GM23338 (cell line): ENCODE results near the gene OTC. TPM values are rescaled to one million over a fixed set of nuclear protein-coding genes. Genes with fewer than 3 reads are reported as not detected.

Experiments
- ATAC-seq: fragments of 200-7000 bp; cut with Tn5 transposase; 3 replicates; pipeline ENCODE4 v1.9.1; 2020
- DNase-seq: peaks from one replicate; pipeline ENCODE4 v3.0.0-alpha.2; 2015; ENCODE audit warnings: low spot score
- H2AFZ ChIP-seq: fragments of 200-600 bp; sonication (generic); 2 replicates; pipeline ENCODE4 v1.8.0; 2016; ENCODE audit warnings: antibody characterized with exemption, mild to moderate bottlenecking, moderate library complexity
- H3F3A ChIP-seq: fragments of 200-600 bp; sonication (generic); replicated peaks from 2 replicates; pipeline ENCODE4 v1.8.0; 2017; ENCODE audit warnings: antibody characterized with exemption, mixed run types, low read depth
- H3K27ac ChIP-seq: fragments of 200-600 bp; sonication (generic); 2 replicates; pipeline ENCODE4 v1.6.1; 2016; ENCODE audit warnings: low read depth
- H3K27me3 ChIP-seq: fragments of 200-600 bp; sonication (generic); 2 replicates; pipeline ENCODE4 v1.8.0; 2016; ENCODE audit warnings: mild to moderate bottlenecking, mixed run types, moderate library complexity; ENCODE audit not compliant: insufficient read depth
- H3K36me3 ChIP-seq: fragments of 200-600 bp; sonication (generic); 2 replicates; pipeline ENCODE4 v1.8.0; 2016; ENCODE audit warnings: mild to moderate bottlenecking; ENCODE audit not compliant: insufficient read depth
- H3K4me1 ChIP-seq: fragments of 200-600 bp; sonication (generic); 2 replicates; pipeline ENCODE4 v1.8.0; 2016; ENCODE audit warnings: mild to moderate bottlenecking, moderate library complexity; ENCODE audit not compliant: insufficient read depth
- H3K4me2 ChIP-seq: fragments of 200-600 bp; sonication (generic); 2 replicates; pipeline ENCODE4 v1.7.1; 2017; ENCODE audit warnings: mixed run types
- H3K4me3 ChIP-seq: fragments of 200-600 bp; sonication (generic); 2 replicates; pipeline ENCODE4 v1.6.1; 2016; ENCODE audit warnings: mixed run types
- H3K79me2 ChIP-seq: fragments of 200-600 bp; sonication (generic); replicated peaks from 2 replicates; pipeline ENCODE4 v1.8.0; 2017; ENCODE audit warnings: mild to moderate bottlenecking; ENCODE audit not compliant: insufficient read depth
- H3K9me2 ChIP-seq: fragments of 200-600 bp; sonication (generic); 2 replicates; pipeline ENCODE4 v1.8.0; 2017; ENCODE audit not compliant: insufficient read depth
- H4K20me1 ChIP-seq: fragments of 200-600 bp; sonication (generic); replicated peaks from 2 replicates; pipeline ENCODE4 v1.8.0; 2017; ENCODE audit warnings: mild to moderate bottlenecking; ENCODE audit not compliant: insufficient read depth
- H3K27ac Mint-ChIP-seq: 2 replicates; pipeline ENCODE4 v1.8.0; 2020; ENCODE audit warnings: inconsistent platforms, mild to moderate bottlenecking, moderate library complexity, mixed read lengths
- H3K27me3 Mint-ChIP-seq: 3 replicates; pipeline ENCODE4 v1.8.0; 2022; ENCODE audit warnings: low read depth, mild to moderate bottlenecking, moderate library complexity, mixed read lengths, inconsistent platforms; ENCODE audit not compliant: insufficient read depth, poor library complexity
- H3K36me3 Mint-ChIP-seq: 3 replicates; pipeline ENCODE4 v1.8.0; 2021; ENCODE audit warnings: low read depth, mild to moderate bottlenecking, inconsistent platforms, moderate library complexity, mixed read lengths
- H3K4me1 Mint-ChIP-seq: 3 replicates; pipeline ENCODE4 v1.8.0; 2020; ENCODE audit warnings: mild to moderate bottlenecking, inconsistent platforms, mixed read lengths
- H3K4me3 Mint-ChIP-seq: 3 replicates; pipeline ENCODE4 v1.8.0; 2021; ENCODE audit warnings: moderate library complexity, mild to moderate bottlenecking, inconsistent platforms, mixed read lengths
- H3K9me3 Mint-ChIP-seq: 3 replicates; pipeline ENCODE4 v1.8.0; 2020; ENCODE audit warnings: moderate library complexity, mild to moderate bottlenecking, inconsistent platforms, mixed read lengths
- CREB1 ChIP-seq: fragments of 250-450 bp; sonication (Bioruptor Pico); IDR thresholded peaks from 2 replicates; pipeline ENCODE4 v1.5.0; 2020; ENCODE audit warnings: low read depth, mild to moderate bottlenecking, moderate library complexity
- EZH2 ChIP-seq: fragments of 200-600 bp; sonication (generic); IDR thresholded peaks from one replicate; pipeline ENCODE4 v1.8.0; 2017; ENCODE audit warnings: antibody characterized with exemption, mild to moderate bottlenecking, low read depth; ENCODE audit not compliant: unreplicated experiment
- EZH2phosphoT487 ChIP-seq: fragments of 200-600 bp; sonication (generic); IDR thresholded peaks from one replicate; pipeline ENCODE4 v1.8.1; 2018; ENCODE audit warnings: antibody characterized with exemption; ENCODE audit not compliant: unreplicated experiment
- JUNB ChIP-seq: IDR thresholded peaks from one replicate; pipeline ENCODE4 v1.6.1; 2016; ENCODE audit warnings: antibody characterized with exemption; ENCODE audit not compliant: unreplicated experiment
- NANOG ChIP-seq: IDR thresholded peaks from 2 replicates; pipeline ENCODE4 v1.6.1; 2016; ENCODE audit warnings: antibody characterized with exemption, borderline replicate concordance
- POLR2AphosphoS5 ChIP-seq: IDR thresholded peaks from 2 replicates; pipeline ENCODE4 v1.6.1; 2016; ENCODE audit warnings: antibody characterized with exemption, low read depth
- STAT1 ChIP-seq: IDR thresholded peaks from one replicate; pipeline ENCODE4 v1.6.1; 2016; ENCODE audit warnings: antibody characterized with exemption; ENCODE audit not compliant: unreplicated experiment
- ZNF331 ChIP-seq: fragments of 250-450 bp; sonication (Bioruptor Pico); IDR thresholded peaks from 2 replicates; pipeline ENCODE4 v1.5.0; 2020; ENCODE audit warnings: low read depth, mild to moderate bottlenecking, moderate library complexity
- polyA plus RNA-seq: library from polyadenylated mRNA; unstranded; fragments of >200 nt; fragmentation: Nextera tagmentation; extraction: Ambion mirVana; gene quantifications from 2 replicates; pipeline ENCODE4 v1.2.1, GENCODE V29; 2016
- total RNA-seq: library from RNA; depleted of rRNA; stranded (reverse); fragments of >200 nt; shearing (Covaris generic); gene quantifications from 2 replicates; pipeline ENCODE4 v1.2.3, GENCODE V29; 2014
- TF ChIP-seq, protein P1 (sequence below), 2 experiments: fragments of 200-600 bp in 1 of 2; sonication (generic) in 1 of 2; conservative IDR thresholded peaks; 2 replicates each; pipeline versions ENCODE4 v1.5.1 to v1.6.1; 2016 to 2017; ENCODE audit warnings: antibody characterized with exemption in 2 of 2, low read depth in 2 of 2, mild to moderate bottlenecking in 2 of 2, moderate library complexity in 1 of 2
- TF ChIP-seq, protein P2 (sequence below): IDR thresholded peaks from 2 replicates; pipeline ENCODE4 v1.6.1; 2016; ENCODE audit warnings: antibody characterized with exemption
- TF ChIP-seq, protein P3 (sequence below): IDR thresholded peaks from one replicate; pipeline ENCODE4 v1.6.1; 2018; ENCODE audit warnings: antibody characterized with exemption; ENCODE audit not compliant: unreplicated experiment

The OTC gene
- total and polyA plus RNA-seq, 2 experiments from 2014 or later: not detected

DNA sequence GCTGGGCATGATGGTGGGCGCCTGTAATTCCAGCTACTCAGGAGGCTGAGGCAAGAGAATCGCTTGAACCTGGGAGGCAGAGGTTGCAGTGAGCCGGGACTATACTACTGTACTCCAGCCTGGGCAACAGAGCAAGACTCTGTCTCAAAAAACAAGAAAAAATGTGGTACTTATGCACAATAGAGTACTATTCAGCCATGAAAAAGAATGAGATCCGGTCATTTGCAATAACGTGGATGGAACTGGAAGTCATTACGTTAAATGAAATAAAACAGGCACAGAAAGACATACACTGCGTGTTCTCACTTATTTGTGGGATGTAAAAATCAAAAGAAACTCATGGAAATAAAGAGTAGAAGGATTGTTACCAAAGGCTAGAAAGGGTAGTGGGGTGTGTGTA, 37.2 kb upstream of the OTC start:
- H3K4me1 ChIP-seq: 0 out of 2 replicates have a peak, but pooled peaks cover 3% of the 10 kb centered on the region
- no peak overlapping the region for H3K4me3 Mint-ChIP-seq
- peaks cover 3% of the 10 kb centered on the region; the same call in 2 of the 3 replicates for H3K36me3 Mint-ChIP-seq
- TF ChIP-seq, protein P1, sequence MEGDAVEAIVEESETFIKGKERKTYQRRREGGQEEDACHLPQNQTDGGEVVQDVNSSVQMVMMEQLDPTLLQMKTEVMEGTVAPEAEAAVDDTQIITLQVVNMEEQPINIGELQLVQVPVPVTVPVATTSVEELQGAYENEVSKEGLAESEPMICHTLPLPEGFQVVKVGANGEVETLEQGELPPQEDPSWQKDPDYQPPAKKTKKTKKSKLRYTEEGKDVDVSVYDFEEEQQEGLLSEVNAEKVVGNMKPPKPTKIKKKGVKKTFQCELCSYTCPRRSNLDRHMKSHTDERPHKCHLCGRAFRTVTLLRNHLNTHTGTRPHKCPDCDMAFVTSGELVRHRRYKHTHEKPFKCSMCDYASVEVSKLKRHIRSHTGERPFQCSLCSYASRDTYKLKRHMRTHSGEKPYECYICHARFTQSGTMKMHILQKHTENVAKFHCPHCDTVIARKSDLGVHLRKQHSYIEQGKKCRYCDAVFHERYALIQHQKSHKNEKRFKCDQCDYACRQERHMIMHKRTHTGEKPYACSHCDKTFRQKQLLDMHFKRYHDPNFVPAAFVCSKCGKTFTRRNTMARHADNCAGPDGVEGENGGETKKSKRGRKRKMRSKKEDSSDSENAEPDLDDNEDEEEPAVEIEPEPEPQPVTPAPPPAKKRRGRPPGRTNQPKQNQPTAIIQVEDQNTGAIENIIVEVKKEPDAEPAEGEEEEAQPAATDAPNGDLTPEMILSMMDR (conservative IDR thresholded peaks at IDR 0.05; ENCODE audit: low read depth in 2 of 2): no peak
- TF ChIP-seq, protein P2, sequence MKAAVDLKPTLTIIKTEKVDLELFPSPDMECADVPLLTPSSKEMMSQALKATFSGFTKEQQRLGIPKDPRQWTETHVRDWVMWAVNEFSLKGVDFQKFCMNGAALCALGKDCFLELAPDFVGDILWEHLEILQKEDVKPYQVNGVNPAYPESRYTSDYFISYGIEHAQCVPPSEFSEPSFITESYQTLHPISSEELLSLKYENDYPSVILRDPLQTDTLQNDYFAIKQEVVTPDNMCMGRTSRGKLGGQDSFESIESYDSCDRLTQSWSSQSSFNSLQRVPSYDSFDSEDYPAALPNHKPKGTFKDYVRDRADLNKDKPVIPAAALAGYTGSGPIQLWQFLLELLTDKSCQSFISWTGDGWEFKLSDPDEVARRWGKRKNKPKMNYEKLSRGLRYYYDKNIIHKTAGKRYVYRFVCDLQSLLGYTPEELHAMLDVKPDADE: no peak
- no peak for TF ChIP-seq POLR2AphosphoS5
- no peak for TF ChIP-seq ZNF331 (CRISPR knock-in tag)
- TF ChIP-seq NANOG: no peak
- TF ChIP-seq, protein P3, sequence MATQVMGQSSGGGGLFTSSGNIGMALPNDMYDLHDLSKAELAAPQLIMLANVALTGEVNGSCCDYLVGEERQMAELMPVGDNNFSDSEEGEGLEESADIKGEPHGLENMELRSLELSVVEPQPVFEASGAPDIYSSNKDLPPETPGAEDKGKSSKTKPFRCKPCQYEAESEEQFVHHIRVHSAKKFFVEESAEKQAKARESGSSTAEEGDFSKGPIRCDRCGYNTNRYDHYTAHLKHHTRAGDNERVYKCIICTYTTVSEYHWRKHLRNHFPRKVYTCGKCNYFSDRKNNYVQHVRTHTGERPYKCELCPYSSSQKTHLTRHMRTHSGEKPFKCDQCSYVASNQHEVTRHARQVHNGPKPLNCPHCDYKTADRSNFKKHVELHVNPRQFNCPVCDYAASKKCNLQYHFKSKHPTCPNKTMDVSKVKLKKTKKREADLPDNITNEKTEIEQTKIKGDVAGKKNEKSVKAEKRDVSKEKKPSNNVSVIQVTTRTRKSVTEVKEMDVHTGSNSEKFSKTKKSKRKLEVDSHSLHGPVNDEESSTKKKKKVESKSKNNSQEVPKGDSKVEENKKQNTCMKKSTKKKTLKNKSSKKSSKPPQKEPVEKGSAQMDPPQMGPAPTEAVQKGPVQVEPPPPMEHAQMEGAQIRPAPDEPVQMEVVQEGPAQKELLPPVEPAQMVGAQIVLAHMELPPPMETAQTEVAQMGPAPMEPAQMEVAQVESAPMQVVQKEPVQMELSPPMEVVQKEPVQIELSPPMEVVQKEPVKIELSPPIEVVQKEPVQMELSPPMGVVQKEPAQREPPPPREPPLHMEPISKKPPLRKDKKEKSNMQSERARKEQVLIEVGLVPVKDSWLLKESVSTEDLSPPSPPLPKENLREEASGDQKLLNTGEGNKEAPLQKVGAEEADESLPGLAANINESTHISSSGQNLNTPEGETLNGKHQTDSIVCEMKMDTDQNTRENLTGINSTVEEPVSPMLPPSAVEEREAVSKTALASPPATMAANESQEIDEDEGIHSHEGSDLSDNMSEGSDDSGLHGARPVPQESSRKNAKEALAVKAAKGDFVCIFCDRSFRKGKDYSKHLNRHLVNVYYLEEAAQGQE: no peak
- no peak for TF ChIP-seq CREB1
- TF ChIP-seq EZH2phosphoT487: no peak
- TF ChIP-seq JUNB: no peak
- no peak overlapping the region for H3K4me3 ChIP-seq
- no peak overlapping the region for H3K27ac Mint-ChIP-seq
- no peak overlapping the region for H2AFZ ChIP-seq
- ATAC-seq: no peak
- H3K79me2 ChIP-seq: no peaks in the 10 kb centered on the region
- H3K9me2 ChIP-seq: no peaks in the 10 kb centered on the region
- no peaks in the 10 kb centered on the region for H4K20me1 ChIP-seq
- no peak overlapping the region for H3K4me2 ChIP-seq
- H3K9me3 Mint-ChIP-seq: no peaks in the 10 kb centered on the region
- no peak overlapping the region for H3K27ac ChIP-seq
- H3K27me3 ChIP-seq: no peaks in the 10 kb centered on the region
- no peaks in the 10 kb centered on the region for H3F3A ChIP-seq
- peaks cover 10% of the 10 kb centered on the region for H3K4me1 Mint-ChIP-seq
- H3K27me3 Mint-ChIP-seq: no peaks in the 10 kb centered on the region
- DNase-seq: no peak
- no peaks in the 10 kb centered on the region for H3K36me3 ChIP-seq

DNA sequence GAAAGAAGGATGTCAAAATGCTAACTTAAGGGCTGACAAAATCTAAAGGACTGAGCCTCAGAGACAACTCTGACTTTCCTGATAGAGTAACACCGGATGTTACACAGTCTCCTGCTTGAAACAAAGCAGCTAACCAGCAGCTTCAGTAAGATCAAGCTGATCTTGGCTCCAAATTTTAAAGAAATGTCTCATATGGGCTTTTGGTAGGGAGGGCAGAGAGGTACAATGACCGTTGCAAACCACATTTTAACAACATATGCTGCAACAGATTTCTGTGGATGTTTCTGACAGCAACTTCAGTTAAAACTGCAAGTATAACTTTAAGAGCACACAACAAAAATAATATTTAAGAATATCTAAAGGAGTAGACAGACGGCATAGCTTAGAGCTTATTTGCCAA, 34.2 kb upstream of the OTC start:
- H3F3A ChIP-seq: no peaks in the 10 kb centered on the region
- peaks cover 14% of the 10 kb centered on the region for H3K4me1 Mint-ChIP-seq
- no peak overlapping the region for H3K4me3 Mint-ChIP-seq
- no peaks in the 10 kb centered on the region for H3K27me3 ChIP-seq
- H4K20me1 ChIP-seq: no peaks in the 10 kb centered on the region
- no peaks in the 10 kb centered on the region for H3K9me3 Mint-ChIP-seq
- no peaks in the 10 kb centered on the region for H3K36me3 ChIP-seq
- no peaks in the 10 kb centered on the region for H3K9me2 ChIP-seq
- H3K79me2 ChIP-seq: no peaks in the 10 kb centered on the region; the same call in 1 of the 2 replicates
- peaks cover 3% of the 10 kb centered on the region; the same call in 2 of the 3 replicates for H3K36me3 Mint-ChIP-seq
- no peak overlapping the region for H3K27ac ChIP-seq
- DNase-seq (no peak), ATAC-seq (no peak)
- H3K27ac Mint-ChIP-seq: no peak overlapping the region
- H3K27me3 Mint-ChIP-seq: no peaks in the 10 kb centered on the region
- H3K4me3 ChIP-seq: no peak overlapping the region
- no peak overlapping the region for H3K4me2 ChIP-seq
- 0 out of 2 replicates have a peak, but pooled peaks cover 3% of the 10 kb centered on the region for H3K4me1 ChIP-seq
- no peak overlapping the region for H2AFZ ChIP-seq
- TF ChIP-seq, protein P3: no peak
- TF ChIP-seq CREB1: no peak
- no peak for TF ChIP-seq STAT1
- no peak for TF ChIP-seq JUNB
- no peak for TF ChIP-seq ZNF331 (CRISPR knock-in tag)
- TF ChIP-seq NANOG: no peak
- TF ChIP-seq EZH2phosphoT487: no peak
- no peak for TF ChIP-seq EZH2
- TF ChIP-seq, protein P1 (conservative IDR thresholded peaks at IDR 0.05; ENCODE audit: low read depth in 2 of 2): no peak
- no peak for TF ChIP-seq POLR2AphosphoS5
